ENCODE measurements around the gene BMPR1A.

GRCh38 chr10:86979296-86979818, 222.9 kb downstream of the BMPR1A start:
- TF ChIP-seq ELF4 (IDR thresholded peaks at IDR 0.05) (no peak), PKNOX1 (IDR thresholded peaks at IDR 0.05) (no peak), SP1 (IDR thresholded peaks at IDR 0.05) (no peak), SUZ12 (IDR thresholded peaks at IDR 0.05) (no peak)
